DMS153 treated with DMSO at 0.1 percent for 48 hours (cell line): ENCODE results near the gene CNOT11.
A peak's percentile ranks its signal among the peaks of the same experiment; 100 is the strongest.
"Not testable (repeated sequence)": the region's sequence is repeated elsewhere in the genome, so short reads cannot be mapped to it uniquely, and the experiment has no call there.

Experiments used
- DNase-seq: peaks from one replicate; lab custom pipeline; 2025; ENCODE audit not compliant: unreplicated experiment; lab: John Stamatoyannopoulos, UW

CNOT11 gene

DNA sequence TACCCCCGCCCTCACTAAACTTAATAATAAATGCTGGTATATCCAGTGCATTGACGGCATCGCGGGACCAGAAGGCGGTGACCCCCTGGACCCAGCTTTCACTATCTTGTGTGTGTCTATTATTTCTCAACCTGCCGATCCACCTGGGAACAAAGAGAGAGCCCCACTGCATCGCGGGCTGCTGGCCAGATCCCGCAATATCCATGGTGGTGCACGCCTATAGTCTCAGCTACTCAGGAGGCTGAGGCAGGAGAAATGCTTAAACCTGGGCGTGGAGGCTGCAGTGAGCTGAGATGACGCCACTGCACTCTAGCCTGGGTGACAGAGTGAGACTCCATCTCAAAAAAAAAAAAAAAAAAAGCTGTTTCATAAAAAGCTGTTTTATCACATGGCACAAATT lies 7.8 kb upstream of the CNOT11 start:
- not testable (repeated sequence) for DNase-seq

DNA sequence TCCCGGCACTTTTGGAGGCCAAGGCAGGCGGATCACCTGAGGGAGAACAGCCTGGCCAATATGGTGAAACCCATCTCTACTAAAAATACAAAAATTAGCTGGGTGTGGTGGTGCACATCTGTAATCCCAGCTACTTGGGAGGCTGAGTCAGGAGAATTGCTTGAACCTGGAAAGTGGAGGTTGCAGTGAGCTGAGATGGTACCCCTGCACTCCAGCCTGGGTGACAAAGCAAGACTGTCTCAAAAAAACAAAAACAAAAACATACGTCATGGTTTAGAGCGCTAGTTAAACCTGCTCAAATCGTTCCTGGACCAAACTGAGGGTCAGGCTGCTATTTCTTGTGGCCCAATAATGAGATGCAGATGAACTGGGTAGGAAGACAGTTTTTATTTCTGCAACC lies 7.2 kb upstream of the CNOT11 start:
- DNase-seq = not testable (repeated sequence)

- DNase-seq = not testable (repeated sequence)
Observed at GRCh38 chr2:101248756-101249155, 3.9 kb upstream of the CNOT11 start.

- DNase-seq = no peak
Observed at GRCh38 chr2:101249826-101250225, 2.9 kb upstream of the CNOT11 start.

DNA sequence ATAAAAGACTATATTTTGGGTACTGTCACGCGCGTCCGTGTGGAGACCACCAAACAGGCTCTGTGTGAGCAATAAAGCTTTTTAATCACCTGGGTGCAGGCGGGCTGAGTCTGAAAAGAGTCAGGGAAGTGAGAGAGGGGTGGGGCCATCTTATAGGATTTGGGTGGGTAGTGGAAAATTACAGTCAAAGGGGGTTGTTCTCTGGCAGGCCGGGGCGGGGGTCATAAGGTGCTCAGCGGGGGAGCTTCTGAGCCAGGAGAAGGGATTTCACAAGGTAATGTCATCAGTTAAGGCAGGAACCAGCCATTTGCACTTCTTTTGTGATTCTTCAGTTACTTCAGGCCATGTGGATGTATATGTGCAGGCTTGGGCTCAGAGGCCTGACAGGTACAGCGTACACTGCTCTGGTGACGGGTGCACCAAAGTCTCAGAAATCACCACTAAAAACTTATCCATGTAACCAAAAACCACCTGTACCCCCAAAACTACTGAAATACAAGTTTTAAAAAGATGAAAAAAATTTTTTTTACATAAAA lies 1.4 kb upstream of the CNOT11 start:
- DNase-seq = not testable (repeated sequence)

GRCh38 chr2:101251844-101252407 lies 760 bp upstream of the CNOT11 start:
- peak; percentile 78 for DNase-seq

GRCh38 chr2:101253013-101253702 lies 472 bp downstream of the CNOT11 start:
- DNase-seq = peak; percentile 22

DNA sequence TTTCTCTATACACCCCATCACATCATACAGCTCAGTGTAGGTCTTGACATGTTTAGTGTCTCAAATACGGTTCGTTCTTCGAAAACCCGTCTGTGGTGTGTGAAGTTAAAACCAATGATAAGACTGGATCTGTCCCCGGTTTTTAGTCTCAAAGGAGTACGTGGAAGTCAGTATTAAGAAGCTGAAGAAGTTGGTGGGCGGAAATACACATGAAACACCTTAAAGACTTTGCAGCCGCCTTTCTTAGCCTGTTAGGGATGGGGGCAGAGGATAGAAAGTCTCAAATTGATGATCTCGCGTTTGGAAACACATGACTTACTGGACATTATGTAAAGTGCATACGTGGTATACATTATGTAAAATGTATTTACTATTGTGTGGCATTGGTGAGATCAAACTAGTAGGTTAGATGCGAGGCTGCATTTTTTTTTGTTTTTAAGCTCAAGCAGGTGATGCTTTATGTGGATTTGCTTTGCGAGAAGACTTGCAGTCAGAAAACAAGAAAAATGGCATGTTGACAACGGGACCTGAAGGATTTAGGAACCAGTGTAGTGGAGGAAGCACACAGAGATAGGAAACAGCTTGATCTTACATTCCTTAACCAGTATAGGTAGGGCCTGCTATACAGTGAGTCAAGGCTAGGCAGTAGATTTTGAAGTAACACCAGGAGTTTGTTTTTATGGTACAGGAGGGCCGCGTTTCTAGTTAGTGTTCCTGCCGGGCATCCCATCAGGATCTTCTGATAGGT lies 1.2 kb downstream of the CNOT11 start:
- no peak for DNase-seq

GRCh38 chr2:101255501-101255900 lies 2.8 kb downstream of the CNOT11 start:
- DNase-seq = no peak

DNA sequence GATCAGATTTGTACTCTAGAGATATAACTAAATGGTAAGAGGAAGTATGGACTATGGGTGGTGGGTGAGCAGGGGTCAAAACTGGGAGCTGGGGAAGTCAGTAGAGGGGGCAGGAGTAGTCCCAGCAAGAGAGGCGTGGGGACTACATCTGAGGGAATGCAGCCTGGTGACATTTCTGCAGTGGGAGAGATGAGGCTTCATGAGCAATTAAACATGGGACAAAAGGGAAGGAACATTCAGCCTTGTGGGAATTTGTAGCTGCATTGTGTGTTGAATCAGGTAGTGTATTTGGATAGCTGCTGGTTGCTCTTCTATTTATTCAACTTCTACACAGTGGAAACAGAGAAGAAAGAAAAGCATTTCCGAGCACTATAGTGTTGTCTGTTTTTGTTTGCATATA lies 3.6 kb downstream of the CNOT11 start:
- no peak for DNase-seq

GRCh38 chr2:101258804-101259203 lies 6.1 kb downstream of the CNOT11 start:
- DNase-seq = no peak

DNA sequence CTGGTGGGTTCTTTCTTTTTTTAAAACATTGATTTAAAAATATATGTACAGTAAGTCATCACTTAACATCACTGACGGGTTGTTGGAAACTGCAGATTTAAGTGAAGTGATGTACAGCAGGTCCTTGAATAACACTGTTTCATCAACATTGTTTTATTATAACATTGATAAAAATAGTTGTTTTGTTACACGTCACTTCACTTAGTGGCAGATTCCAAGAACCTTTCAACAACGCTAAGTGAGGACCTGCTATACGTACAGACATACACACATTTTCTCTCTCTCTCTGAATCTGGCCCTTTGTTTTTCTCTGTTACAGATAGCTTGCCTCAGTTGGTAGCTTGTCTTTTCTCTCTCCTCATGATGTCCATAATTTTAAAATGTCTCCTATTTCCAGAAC lies 9.5 kb downstream of the CNOT11 start:
- no peak for DNase-seq

DNA sequence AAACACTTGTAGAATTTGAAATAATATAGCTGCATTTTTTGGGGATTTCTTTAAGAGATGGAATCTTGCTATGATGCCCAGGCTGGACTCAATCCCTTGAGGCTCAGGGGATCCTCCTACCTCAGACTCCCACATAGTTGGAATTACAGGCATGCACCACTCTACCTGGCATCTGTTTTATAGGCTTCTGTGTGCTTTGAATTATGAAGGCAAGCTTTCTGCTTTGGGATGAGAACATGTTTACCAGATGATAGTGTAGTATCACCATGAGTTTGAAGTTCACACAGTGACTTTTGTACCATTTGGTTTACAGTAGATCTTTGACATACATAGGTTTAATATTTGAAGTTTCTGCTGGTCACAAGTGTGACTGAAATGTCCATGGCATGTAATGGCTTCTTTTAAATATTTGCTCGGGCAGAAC lies 10.7 kb downstream of the CNOT11 start:
- no peak for DNase-seq

DNA sequence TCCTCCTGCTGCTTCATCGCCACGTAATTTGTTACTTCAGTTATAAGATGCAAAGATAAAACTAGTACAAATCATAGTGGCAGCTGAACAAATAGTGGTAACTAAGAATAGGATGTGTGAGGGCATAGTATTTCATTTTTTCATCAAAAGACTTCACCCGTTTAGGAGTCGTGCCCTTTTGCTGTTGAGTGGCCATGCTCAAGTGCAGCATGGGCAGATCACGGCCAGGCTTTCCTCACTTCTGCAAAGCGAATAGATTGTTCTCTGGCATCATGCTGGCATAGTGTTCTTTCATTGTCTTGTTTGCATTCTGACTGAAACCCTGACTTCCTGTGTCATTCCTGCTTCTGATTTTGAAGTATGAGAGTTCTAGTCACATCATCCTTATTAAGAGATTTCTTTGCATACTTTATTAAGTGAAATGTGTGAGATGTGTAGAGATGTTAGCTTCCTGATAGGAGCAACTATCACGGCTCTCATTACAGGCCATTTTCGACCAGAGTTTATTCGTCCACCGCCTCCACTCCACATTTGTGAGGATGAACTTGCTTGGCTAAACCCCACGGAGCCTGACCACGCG lies 11.8 kb downstream of the CNOT11 start:
- no peak for DNase-seq

DNA sequence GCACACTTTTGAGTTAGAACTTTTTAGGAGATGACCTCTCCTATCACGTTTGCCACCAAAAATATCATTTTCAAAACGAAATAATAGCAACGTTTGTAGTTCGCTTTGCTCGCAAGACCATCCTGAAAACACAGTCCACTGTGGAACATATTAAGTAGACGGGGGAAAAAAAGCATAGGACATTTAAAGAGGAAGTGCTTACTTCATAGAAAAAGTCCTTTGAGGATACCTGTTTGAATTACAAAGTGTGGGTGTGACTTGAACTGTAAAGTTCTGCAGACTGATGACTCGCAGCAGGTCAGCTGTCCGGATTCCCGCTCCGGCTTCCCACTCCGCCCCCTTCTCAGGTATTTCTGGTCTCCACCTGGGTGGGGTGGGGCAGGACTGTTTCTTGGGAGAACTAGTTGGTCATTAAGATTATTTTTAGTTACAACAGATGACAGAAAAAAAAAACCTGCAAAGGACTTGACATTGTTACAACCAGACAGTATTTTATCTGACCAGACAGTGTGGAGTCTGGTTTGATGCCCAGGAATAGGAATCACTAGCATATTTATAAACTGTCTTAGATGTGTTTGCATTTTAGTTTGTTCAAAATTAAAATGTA lies 13.3 kb downstream of the CNOT11 start:
- no peak for DNase-seq

GRCh38 chr2:101267671-101268656 lies 15.3 kb downstream of the CNOT11 start:
- no peak for DNase-seq

- no peak for DNase-seq
Observed at GRCh38 chr2:101270700-101271259, 18.1 kb downstream of the CNOT11 start.

DNA sequence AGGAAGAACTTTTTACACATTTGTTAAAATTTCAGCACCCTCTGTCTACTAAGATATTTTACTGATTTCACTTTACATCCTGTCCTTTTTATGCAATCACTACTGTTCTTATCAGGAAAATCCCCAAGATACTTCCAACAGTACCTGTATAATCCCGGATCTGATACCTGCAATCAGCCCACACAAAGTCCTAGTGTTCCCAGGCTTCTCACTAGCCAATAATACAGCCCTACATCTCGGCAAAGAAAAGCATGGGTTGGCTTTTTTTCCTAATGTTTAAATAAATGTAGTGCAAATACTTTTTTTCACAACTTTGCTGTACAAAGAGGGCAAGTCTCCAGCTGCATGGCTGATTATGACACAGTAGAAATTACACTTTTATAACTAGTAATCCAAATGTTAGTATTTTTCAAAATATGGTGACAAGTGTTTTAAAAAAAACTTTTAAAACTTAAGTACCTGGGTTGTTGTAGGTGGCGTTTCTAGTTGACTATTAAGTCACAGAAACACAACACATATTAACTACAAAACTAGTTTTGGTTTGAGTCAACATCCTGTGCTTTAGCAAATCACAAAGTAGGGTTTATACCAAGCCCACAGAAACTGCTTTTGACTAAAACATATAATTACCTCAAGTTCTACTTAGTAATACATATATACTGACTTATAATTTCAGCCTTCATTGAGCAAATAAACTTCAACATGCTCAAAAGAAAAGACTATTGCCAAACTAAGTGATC lies 19.5 kb downstream of the CNOT11 start:
- no peak for DNase-seq

- no peak for DNase-seq
Observed at GRCh38 chr2:101273056-101273455, 20.4 kb downstream of the CNOT11 start.
